SK-N-SH (cell line): ENCODE data around the gene MRPS15. TPM values are rescaled to one million over a fixed set of nuclear protein-coding genes. Genes with fewer than 3 reads are reported as not detected.

Source experiments
- CTCF ChIA-PET: fragments of 300-600, 350-600 bp; formaldehyde crosslinking; extraction: SDS; loops from one replicate; lab custom pipeline; 2021; lab: Yijun Ruan, JAX
- POLR2A ChIA-PET: fragments of 350-600 bp; sonication (Branson Sonifier 250); formaldehyde crosslinking; extraction: SDS; loops from one replicate; lab custom pipeline; 2020; ENCODE audit warnings: antibody characterized with exemption, inconsistent platforms; lab: Yijun Ruan, JAX
- DNase-seq: peaks from one replicate; pipeline ENCODE4 v3.0.0; 2012
- H2AFZ ChIP-seq: fragments of 200-600 bp; sonication (generic); 2 replicates; pipeline ENCODE4 v1.8.1; 2016; ENCODE audit warnings: antibody characterized with exemption, mild to moderate bottlenecking, low read depth
- H3F3A ChIP-seq: fragments of 200-600 bp; sonication (generic); replicated peaks from 2 replicates; pipeline ENCODE3; 2016; ENCODE audit warnings: antibody characterized with exemption, mild to moderate bottlenecking; ENCODE audit not compliant: insufficient read depth
- H3K27ac ChIP-seq, 2 experiments: fragments of 200-500 bp in 1 of 2; fragments of 200-600 bp in 1 of 2; sonication (Bioruptor generic) in 1 of 2; sonication (generic), shearing (Covaris generic) in 1 of 2; 2 replicates each; pipeline versions ENCODE4 v1.5.1 to v1.6.1; 2014 to 2016; ENCODE audit warnings: low read depth in 2 of 2, inconsistent platforms in 1 of 2, low read length in 1 of 2, mild to moderate bottlenecking in 1 of 2, mixed read lengths in 1 of 2
- H3K27me3 ChIP-seq: fragments of 200-600 bp; sonication (generic), shearing (Covaris generic); 2 replicates; pipeline ENCODE4 v1.6.1; 2016; ENCODE audit warnings: mixed run types; ENCODE audit not compliant: insufficient read depth
- H3K36me3 ChIP-seq, 2 experiments: fragments of 200-500 bp in 1 of 2; fragments of 200-600 bp in 1 of 2; sonication (Bioruptor generic) in 1 of 2; sonication (generic) in 1 of 2; replicated peaks in 1 of 2; 2 replicates each; pipeline versions ENCODE3 to v1.5.1; 2014 to 2016; ENCODE audit warnings: low read length in 1 of 2, mild to moderate bottlenecking in 1 of 2; ENCODE audit not compliant: insufficient read depth in 2 of 2, control insufficient read depth in 1 of 2
- H3K4me1 ChIP-seq, 2 experiments: fragments of 200-500 bp in 1 of 2; fragments of 200-600 bp in 1 of 2; sonication (Bioruptor generic) in 1 of 2; sonication (generic), shearing (Covaris generic) in 1 of 2; 2 replicates each; pipeline versions ENCODE4 v1.5.1 to v1.6.1; 2014 to 2016; ENCODE audit warnings: low read depth in 1 of 2, low read length in 1 of 2, mixed run types in 1 of 2; ENCODE audit not compliant: insufficient read depth in 2 of 2, control insufficient read depth in 1 of 2
- H3K4me2 ChIP-seq: fragments of 200-600 bp; sonication (generic), shearing (Covaris generic); 2 replicates; pipeline ENCODE4 v1.6.1; 2017; ENCODE audit warnings: mixed run types
- H3K4me3 ChIP-seq, 2 experiments: fragments of 200-500 bp in 1 of 2; fragments of 200-600 bp in 1 of 2; sonication (Bioruptor generic) in 1 of 2; sonication (generic), shearing (Covaris generic) in 1 of 2; 2 replicates each; pipeline versions ENCODE4 v1.5.1 to v1.8.1; 2014 to 2016; ENCODE audit warnings: low read depth in 2 of 2, inconsistent platforms in 1 of 2, low read length in 1 of 2, mild to moderate bottlenecking in 1 of 2, mixed read lengths in 1 of 2, moderate library complexity in 1 of 2
- H3K79me2 ChIP-seq: fragments of 200-600 bp; sonication (generic); 2 replicates; pipeline ENCODE4 v1.8.1; 2017; ENCODE audit warnings: mild to moderate bottlenecking; ENCODE audit not compliant: insufficient read depth
- H3K9ac ChIP-seq: fragments of 200-600 bp; sonication (generic); 2 replicates; pipeline ENCODE4 v1.6.1; 2017; ENCODE audit warnings: mixed run types
- H3K9me2 ChIP-seq: fragments of 200-600 bp; sonication (generic); 2 replicates; pipeline ENCODE4 v1.6.1; 2017; ENCODE audit warnings: mixed run types
- H3K9me3 ChIP-seq: fragments of 200-600 bp; sonication (generic); 2 replicates; pipeline ENCODE4 v1.6.1; 2017; ENCODE audit warnings: mixed run types, mild to moderate bottlenecking, moderate library complexity
- H4K20me1 ChIP-seq: fragments of 200-600 bp; sonication (generic); 2 replicates; pipeline ENCODE4 v1.6.1; 2017; ENCODE audit warnings: mild to moderate bottlenecking, mixed run types; ENCODE audit not compliant: insufficient read depth
- CHD2 ChIP-seq: fragments of 150-350 bp; IDR thresholded peaks from 2 replicates; pipeline ENCODE4 v1.6.1; 2018; ENCODE audit warnings: low read length; ENCODE audit not compliant: partially characterized antibody
- ELF1 ChIP-seq: IDR thresholded peaks from 2 replicates; pipeline ENCODE4 v1.4.0; 2012
- EP300 ChIP-seq, 2 experiments: IDR thresholded peaks; 2 replicates each; pipeline versions ENCODE4 v1.4.0 to v1.6.1; 2012; ENCODE audit warnings: borderline replicate concordance in 1 of 2, low read depth in 1 of 2, low read length in 1 of 2
- EZH2phosphoT487 ChIP-seq: fragments of 200-600 bp; sonication (generic); IDR thresholded peaks from 2 replicates; pipeline ENCODE4 v1.6.1; 2017; ENCODE audit warnings: low read depth, mixed run types, mild to moderate bottlenecking, antibody characterized with exemption, moderate library complexity, borderline replicate concordance
- FOXJ3 ChIP-seq: sonication (generic); formaldehyde crosslinking; IDR thresholded peaks from 2 replicates; pipeline ENCODE4 v1.5.1; 2020; ENCODE audit warnings: mild to moderate bottlenecking, missing genetic modification reagents
- IRF3 ChIP-seq: fragments of 150-350 bp; IDR thresholded peaks from 2 replicates; pipeline ENCODE4 v1.6.1; 2016; ENCODE audit warnings: mild to moderate bottlenecking, low read depth, low read length
- JUND ChIP-seq: IDR thresholded peaks from 2 replicates; pipeline ENCODE4 v1.4.0; 2012
- NFIC ChIP-seq: IDR thresholded peaks from 2 replicates; pipeline ENCODE4 v1.4.0; 2012; ENCODE audit warnings: borderline replicate concordance
- NRF1 ChIP-seq: IDR thresholded peaks from 2 replicates; pipeline ENCODE4 v1.6.1; 2012; ENCODE audit warnings: low read depth, mild to moderate bottlenecking, low read length
- SMC3 ChIP-seq: IDR thresholded peaks from 2 replicates; pipeline ENCODE4 v1.6.1; 2012; ENCODE audit warnings: low read depth, low read length, improper control_type of control experiment
- TAF1 ChIP-seq: IDR thresholded peaks from 2 replicates; pipeline ENCODE4 v1.6.1; 2012; ENCODE audit warnings: low read depth, mild to moderate bottlenecking, low read length, moderate library complexity, borderline replicate concordance
- WGBS: methylation state at CpG from one replicate; pipeline ENCODE4 v1.1.6; 2017; ENCODE audit warnings: low lambda C conversion rate; 5-methylcytosine and 5-hydroxymethylcytosine counted together
- polyA plus RNA-seq, 3 experiments: library from polyadenylated mRNA; depleted of rRNA; stranded (reverse); fragments of >200 nt; gene quantifications; 2 replicates each; pipeline ENCODE4 v1.2.3, GENCODE V29; 2012
- TF ChIP-seq, protein P1 (sequence below): IDR thresholded peaks from 2 replicates; pipeline ENCODE4 v1.6.1; 2012; ENCODE audit warnings: mild to moderate bottlenecking, low read depth, low read length, moderate library complexity
- TF ChIP-seq, protein P2 (sequence below): IDR thresholded peaks from 2 replicates; pipeline ENCODE4 v1.4.0; 2012; ENCODE audit warnings: low read depth

Gene MRPS15
- polyA plus RNA-seq, 1 of the 3 experiments (the other 2 are of a cell fraction): 75.1 TPM

DNA sequence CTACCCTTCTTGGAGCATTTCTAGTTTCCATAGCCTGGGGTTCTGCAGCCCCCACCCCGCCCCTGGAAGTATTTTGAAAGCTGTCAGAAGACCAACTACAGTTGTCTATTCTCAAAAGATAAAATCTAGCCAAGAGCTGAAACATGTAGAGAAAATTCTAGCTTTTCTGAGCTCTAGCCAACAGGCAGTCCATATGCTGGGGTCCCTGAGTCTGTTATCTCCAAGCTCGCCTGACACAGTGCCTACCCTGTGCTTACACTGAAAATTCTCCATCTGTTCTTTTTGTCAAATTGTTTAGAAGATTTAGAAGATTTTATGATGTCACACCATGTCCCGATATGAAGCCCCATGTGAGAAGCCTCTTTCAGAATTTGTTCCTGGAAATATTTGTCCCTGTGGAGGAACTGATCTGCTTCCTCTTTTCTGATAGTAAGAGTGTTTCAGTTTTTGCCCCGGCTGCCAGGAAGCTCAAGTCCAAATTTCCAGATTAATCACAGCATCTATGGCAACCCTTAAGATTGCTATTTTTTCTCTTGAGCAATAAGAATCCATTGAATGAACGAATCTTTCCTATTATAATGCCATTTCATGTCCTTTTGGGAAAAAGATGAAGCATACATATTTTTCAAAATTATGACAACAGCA lies 42.2 kb upstream of the MRPS15 start:
- TF ChIP-seq ELF1: no peak
- TF ChIP-seq EZH2phosphoT487: no peak
- TF ChIP-seq EP300 (IDR thresholded peaks at IDR 0.05; ENCODE audit: borderline replicate concordance in 1 of 2, low read depth in 1 of 2, low read length in 1 of 2): no peak
- TF ChIP-seq FOXJ3 (CRISPR knock-in tag): no peak
- no peak for TF ChIP-seq NFIC
- no peak for TF ChIP-seq NRF1
- TF ChIP-seq IRF3: no peak
- no peak for TF ChIP-seq JUND
- no peak for TF ChIP-seq TAF1
- TF ChIP-seq, protein P1, sequence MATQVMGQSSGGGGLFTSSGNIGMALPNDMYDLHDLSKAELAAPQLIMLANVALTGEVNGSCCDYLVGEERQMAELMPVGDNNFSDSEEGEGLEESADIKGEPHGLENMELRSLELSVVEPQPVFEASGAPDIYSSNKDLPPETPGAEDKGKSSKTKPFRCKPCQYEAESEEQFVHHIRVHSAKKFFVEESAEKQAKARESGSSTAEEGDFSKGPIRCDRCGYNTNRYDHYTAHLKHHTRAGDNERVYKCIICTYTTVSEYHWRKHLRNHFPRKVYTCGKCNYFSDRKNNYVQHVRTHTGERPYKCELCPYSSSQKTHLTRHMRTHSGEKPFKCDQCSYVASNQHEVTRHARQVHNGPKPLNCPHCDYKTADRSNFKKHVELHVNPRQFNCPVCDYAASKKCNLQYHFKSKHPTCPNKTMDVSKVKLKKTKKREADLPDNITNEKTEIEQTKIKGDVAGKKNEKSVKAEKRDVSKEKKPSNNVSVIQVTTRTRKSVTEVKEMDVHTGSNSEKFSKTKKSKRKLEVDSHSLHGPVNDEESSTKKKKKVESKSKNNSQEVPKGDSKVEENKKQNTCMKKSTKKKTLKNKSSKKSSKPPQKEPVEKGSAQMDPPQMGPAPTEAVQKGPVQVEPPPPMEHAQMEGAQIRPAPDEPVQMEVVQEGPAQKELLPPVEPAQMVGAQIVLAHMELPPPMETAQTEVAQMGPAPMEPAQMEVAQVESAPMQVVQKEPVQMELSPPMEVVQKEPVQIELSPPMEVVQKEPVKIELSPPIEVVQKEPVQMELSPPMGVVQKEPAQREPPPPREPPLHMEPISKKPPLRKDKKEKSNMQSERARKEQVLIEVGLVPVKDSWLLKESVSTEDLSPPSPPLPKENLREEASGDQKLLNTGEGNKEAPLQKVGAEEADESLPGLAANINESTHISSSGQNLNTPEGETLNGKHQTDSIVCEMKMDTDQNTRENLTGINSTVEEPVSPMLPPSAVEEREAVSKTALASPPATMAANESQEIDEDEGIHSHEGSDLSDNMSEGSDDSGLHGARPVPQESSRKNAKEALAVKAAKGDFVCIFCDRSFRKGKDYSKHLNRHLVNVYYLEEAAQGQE: no peak
- TF ChIP-seq, protein P2, sequence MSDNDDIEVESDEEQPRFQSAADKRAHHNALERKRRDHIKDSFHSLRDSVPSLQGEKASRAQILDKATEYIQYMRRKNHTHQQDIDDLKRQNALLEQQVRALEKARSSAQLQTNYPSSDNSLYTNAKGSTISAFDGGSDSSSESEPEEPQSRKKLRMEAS: no peak
- no peak for TF ChIP-seq CHD2
- no peak for TF ChIP-seq SMC3
- TF ChIP-seq, all 33 proteins: peak for 0
- Histone ChIP-seq H4K20me1 (no peaks in the 10 kb centered on the region), H3K9ac (no peak overlapping the region), H3K4me2 (no peak overlapping the region), H2AFZ (no peak overlapping the region), H3K79me2 (no peaks in the 10 kb centered on the region), H3K27me3 (peaks cover 5% of the 10 kb centered on the region; the same call in 1 of the 2 replicates), H3K9me3 (no peaks in the 10 kb centered on the region), H3K4me3 (no peak overlapping the region), H3K27ac (no peak overlapping the region), H3K4me1 (no peaks in the 10 kb centered on the region), H3K36me3 (no peaks in the 10 kb centered on the region), H3K9me2 (no peaks in the 10 kb centered on the region), H3F3A (no peaks in the 10 kb centered on the region)
- CTCF ChIA-PET: interaction anchor here (3.8 kb wide), 1 partner anchor 10 kb away, joined by 49 read pairs; no protein-coding TSS in a partner anchor
- 32% methylated on average over 5 of the region's 5 CpGs for WGBS
- POLR2A ChIA-PET: no interaction called here
- DNase-seq: no peak
